Activated naive CD4-positive, alpha-beta T cell treated with anti-CD3 and anti-CD28 coated beads for 36 hours (primary cell): ENCODE data around the gene FEV. TPM values are rescaled to one million over a fixed set of nuclear protein-coding genes. Genes with fewer than 3 reads are reported as not detected.

Experiments
- CTCF ChIA-PET: fragments of 350-600 bp; sonication (Branson Sonifier 250); formaldehyde crosslinking; loops from one replicate; lab custom pipeline; 2021; ENCODE audit warnings: antibody characterized with exemption; lab: Charles Lee
- DNase-seq: peaks from one replicate; pipeline ENCODE4 v3.0.0-alpha.2; 2020
- H3K27ac Mint-ChIP-seq: one replicate; pipeline ENCODE4 v1.8.0; 2021; ENCODE audit warnings: mild to moderate bottlenecking, mixed read lengths
- H3K27me3 Mint-ChIP-seq: one replicate; pipeline ENCODE4 v1.8.0; 2021; ENCODE audit warnings: low read depth, mixed read lengths
- H3K36me3 Mint-ChIP-seq: one replicate; pipeline ENCODE4 v1.8.0; 2021; ENCODE audit warnings: low read depth, mixed read lengths
- H3K4me1 Mint-ChIP-seq: one replicate; pipeline ENCODE4 v1.8.0; 2021; ENCODE audit warnings: low read depth, mixed read lengths
- H3K4me3 Mint-ChIP-seq: one replicate; pipeline ENCODE4 v1.8.0; 2021; ENCODE audit warnings: mild to moderate bottlenecking, moderate library complexity, mixed read lengths
- H3K9me3 Mint-ChIP-seq: one replicate; pipeline ENCODE4 v1.8.0; 2021; ENCODE audit warnings: mixed read lengths
- intact Hi-C: fragments of 100-400 bp; cut with micrococcal nuclease; formaldehyde crosslinking; loops from one replicate; pipeline ENCODE4 v1.15.1; 2023
- total RNA-seq, 2 experiments: library from RNA; stranded (reverse); gene quantifications; one replicate each; pipeline ENCODE4 v1.2.3, GENCODE V29; 2021

The FEV gene
- total RNA-seq, 2 experiments from 2014 or later = not detected

GRCh38 chr2:218990052-218990451 is 5.1 kb upstream of the FEV start:
- H3K27me3 Mint-ChIP-seq = peaks cover 80% of the 10 kb centered on the region
- intact Hi-C loops = no loop called here
- no peaks in the 10 kb centered on the region for H3K9me3 Mint-ChIP-seq
- H3K4me1 Mint-ChIP-seq = peaks cover 15% of the 10 kb centered on the region
- H3K4me3 Mint-ChIP-seq = no peak overlapping the region
- CTCF ChIA-PET = interaction anchor here (1.6 to 2.2 kb wide), 2 partner anchors 10 to 19 kb away, joined by 3 to 16 read pairs; no protein-coding TSS in a partner anchor
- no peaks in the 10 kb centered on the region for H3K36me3 Mint-ChIP-seq
- H3K27ac Mint-ChIP-seq = no peak overlapping the region
- no peak for DNase-seq

DNA sequence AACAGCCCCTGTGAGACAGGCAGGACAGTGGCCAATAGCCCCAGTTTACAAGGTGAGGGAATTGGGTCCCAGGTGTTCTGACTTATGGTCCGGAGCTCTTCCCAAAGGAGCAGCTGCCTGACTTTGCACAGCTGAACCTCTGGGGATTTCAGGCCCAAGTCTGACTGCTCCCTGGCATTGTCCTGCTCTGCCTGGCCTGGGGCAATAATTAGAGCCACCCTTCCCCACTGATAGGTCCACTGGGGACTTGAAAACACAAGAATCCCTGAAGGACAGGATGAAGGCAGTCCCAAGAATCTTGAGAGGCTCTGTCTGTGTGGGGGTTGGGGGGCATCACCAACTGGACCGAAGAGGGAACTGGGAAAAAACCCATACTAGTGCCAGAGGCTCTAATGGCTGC is 3.7 kb upstream of the FEV start:
- CTCF ChIA-PET = interaction anchor here (0.9 to 1.2 kb wide), 4 partner anchors 10 to 143 kb away, joined by 3 read pairs; no protein-coding TSS in a partner anchor
- Mint-ChIP-seq H3K27ac (no peak overlapping the region), H3K9me3 (no peaks in the 10 kb centered on the region), H3K27me3 (peaks cover 79% of the 10 kb centered on the region), H3K4me3 (no peak overlapping the region), H3K36me3 (no peaks in the 10 kb centered on the region), H3K4me1 (peaks cover 14% of the 10 kb centered on the region)
- DNase-seq = no peak
- intact Hi-C loops = no loop called here

DNA sequence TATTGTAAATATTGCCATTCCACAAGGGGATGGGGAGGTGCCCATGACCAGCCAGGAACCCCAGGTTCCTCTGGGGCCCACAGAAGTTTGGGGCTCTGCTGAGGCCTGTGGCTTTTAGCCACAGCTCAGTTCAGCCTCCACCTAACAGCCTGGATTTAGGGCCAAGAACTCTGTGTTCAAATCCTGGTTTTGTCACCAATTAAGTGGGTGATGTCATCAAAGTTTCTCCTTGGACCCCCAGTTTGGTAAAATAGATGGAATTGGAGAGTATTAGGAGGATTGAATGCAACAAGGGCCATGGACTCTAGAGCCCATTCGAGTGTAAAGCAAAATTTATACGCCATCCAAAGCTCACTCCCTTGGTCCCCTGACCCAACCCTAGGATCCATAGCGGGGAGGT is 3.2 kb upstream of the FEV start:
- intact Hi-C loops = no loop called here
- Mint-ChIP-seq H3K4me1 (peaks cover 16% of the 10 kb centered on the region), H3K9me3 (no peaks in the 10 kb centered on the region), H3K27me3 (peaks cover 83% of the 10 kb centered on the region), H3K4me3 (no peak overlapping the region), H3K36me3 (no peaks in the 10 kb centered on the region), H3K27ac (no peak overlapping the region)
- no peak for DNase-seq
- CTCF ChIA-PET = interaction anchor here (0.9 to 1.2 kb wide), 4 partner anchors 10 to 144 kb away, joined by 3 read pairs; no protein-coding TSS in a partner anchor

DNA sequence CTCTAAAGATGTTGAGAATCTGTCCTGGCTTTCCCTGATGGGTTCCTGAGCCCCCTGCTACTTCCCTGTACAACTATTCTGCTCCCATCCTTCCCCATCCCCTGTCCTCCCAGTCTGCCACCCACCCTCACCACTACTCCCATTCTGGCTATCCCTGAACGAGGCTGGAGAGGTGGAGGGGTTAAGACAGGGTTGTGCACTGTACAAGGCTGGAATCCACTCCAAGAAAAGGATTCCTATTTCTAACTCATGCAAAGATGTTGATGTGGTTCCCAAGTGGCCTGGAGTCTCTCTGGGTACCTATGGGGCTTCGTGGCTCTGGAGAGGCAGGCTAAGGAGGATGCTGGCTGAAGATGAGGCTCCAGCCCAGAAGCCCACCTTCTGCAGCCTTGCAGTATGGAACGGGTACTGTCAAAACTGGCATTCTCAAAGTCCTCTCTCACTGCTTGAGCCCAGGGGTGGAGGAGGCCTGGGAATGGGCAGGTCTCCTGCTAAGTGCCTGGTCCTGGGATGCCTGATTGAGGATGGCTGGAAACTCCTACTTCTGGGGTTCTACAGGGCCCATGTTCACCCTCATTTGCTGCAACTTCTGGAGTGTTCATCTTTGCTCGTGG is 1.3 kb upstream of the FEV start:
- no peak for DNase-seq
- no peak overlapping the region for H3K27ac Mint-ChIP-seq
- H3K9me3 Mint-ChIP-seq = no peaks in the 10 kb centered on the region
- H3K4me1 Mint-ChIP-seq = peaks cover 24% of the 10 kb centered on the region
- no peak overlapping the region for H3K4me3 Mint-ChIP-seq
- peaks cover 82% of the 10 kb centered on the region for H3K27me3 Mint-ChIP-seq
- H3K36me3 Mint-ChIP-seq = no peaks in the 10 kb centered on the region
- CTCF ChIA-PET = interaction anchor here (0.6 kb wide), 1 partner anchor 49 kb away, joined by 3 read pairs; no protein-coding TSS in a partner anchor
- intact Hi-C loops = no loop called here

DNA sequence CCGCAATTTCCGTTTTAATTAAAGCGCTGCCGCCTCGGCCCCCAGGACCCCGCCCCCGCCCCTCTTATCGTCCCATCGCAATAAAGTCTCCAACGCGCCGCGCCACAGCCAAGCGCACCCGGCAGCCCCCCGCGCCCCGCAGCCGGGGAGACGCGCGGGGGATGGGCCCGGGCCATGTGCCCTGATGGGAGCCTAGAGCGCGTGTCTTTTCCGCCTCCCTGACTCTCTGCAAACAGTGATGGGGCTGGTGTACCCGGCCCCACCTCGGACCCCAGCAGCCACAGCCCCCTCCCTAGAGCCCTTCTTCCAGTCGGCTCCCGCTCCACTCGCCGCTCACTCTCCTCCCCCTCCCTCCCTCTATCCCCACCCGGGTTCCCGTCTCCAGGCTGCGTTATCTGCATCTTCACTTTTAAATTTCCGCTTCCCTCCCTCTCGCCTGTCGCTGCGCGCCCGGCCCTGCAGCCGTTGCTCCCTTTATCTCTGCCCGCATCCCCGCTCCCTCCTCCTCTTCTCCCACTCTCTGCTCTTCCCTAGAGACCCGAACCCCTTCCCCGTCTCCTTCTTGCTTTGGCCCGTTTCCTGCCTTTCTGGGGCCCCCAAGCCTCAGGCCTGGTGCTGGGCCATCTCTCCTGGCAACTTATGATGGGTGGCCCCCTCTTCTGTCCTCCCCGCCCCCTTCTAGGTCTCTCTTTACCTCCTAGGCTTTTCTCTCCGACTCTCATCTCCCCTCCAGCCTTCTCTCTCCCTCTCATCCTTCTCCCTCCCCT is 524 bp upstream of the FEV start:
- DNase-seq = no peak
- CTCF ChIA-PET = interaction anchor here (1.2 kb wide), 1 partner anchor 11 kb away, joined by 3 read pairs; no protein-coding TSS in a partner anchor
- Mint-ChIP-seq H3K36me3 (no peaks in the 10 kb centered on the region), H3K27me3 (peaks cover 79% of the 10 kb centered on the region), H3K4me1 (peaks cover 28% of the 10 kb centered on the region), H3K4me3 (no peak overlapping the region), H3K27ac (no peak overlapping the region), H3K9me3 (no peaks in the 10 kb centered on the region)
- intact Hi-C loops = no loop called here

DNA sequence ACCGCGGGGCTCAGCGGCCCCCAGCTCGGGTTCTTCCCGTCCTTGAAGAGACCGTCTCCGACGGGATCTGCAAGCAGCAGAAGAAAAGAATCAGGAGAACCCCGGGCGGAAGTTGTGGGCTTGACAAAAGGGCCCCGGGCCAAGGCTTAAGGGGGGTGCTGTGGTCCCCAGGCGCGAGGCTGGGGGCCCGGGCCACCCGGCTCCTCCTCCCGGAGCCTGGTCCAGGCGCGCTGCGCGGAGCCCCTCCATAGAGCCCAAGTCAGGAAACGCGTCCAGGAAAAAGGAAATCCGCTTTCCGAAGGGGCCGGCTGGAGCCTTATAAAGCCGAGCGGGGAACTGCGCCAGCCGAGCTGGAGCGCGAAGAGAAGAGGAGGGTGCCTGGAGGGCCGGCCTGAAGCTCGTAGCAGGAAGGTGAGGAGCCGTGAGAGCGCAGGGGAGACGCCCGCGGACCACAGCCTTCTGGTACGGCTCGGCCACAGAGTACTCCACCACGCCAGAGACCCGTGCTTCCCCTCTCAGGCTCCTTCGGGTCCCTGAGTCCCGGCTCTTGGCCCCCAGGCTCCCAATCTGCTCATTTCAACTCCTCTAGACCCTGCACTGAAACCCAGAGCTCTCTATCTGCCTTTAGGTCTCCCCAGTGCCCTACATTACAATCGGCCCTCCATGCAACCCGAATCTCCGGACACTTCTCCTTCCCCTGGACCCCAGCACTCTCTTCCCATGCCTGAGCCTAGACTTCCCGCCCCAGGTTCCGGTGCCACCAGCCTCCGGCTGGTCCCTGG is 554 bp downstream of the FEV start:
- peaks cover 33% of the 10 kb centered on the region for H3K4me1 Mint-ChIP-seq
- H3K27ac Mint-ChIP-seq = no peak overlapping the region
- H3K27me3 Mint-ChIP-seq = peaks cover 75% of the 10 kb centered on the region
- CTCF ChIA-PET = interaction anchor here (0.5 to 1.2 kb wide), 2 partner anchors 10 to 334 kb away, joined by 3 read pairs; no protein-coding TSS in a partner anchor
- H3K9me3 Mint-ChIP-seq = no peaks in the 10 kb centered on the region
- peak overlapping the region; percentile 18 for H3K4me3 Mint-ChIP-seq
- no peaks in the 10 kb centered on the region for H3K36me3 Mint-ChIP-seq
- intact Hi-C loops = no loop called here
- DNase-seq = no peak

DNA sequence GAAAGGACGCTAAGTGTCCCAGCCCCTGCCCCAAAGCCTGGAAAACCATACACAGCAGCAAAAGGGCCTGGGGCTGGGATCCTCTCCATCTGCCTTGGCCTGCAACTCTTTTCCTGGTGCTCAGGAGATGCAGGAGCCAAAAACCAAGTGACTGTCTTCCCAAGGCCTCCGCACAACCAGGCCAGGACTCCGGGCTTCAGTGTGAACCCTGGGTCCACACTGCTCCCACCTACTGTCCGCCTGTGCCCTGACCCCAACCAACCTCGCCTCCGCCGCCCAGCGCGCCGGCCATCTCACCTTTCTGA is 1.1 kb downstream of the FEV start:
- CTCF ChIA-PET = interaction anchor here (1.2 to 4.4 kb wide), 3 partner anchors 10 to 22 kb away, joined by 3 to 63 read pairs (median 3); no protein-coding TSS in a partner anchor
- no peak for DNase-seq
- peaks cover 70% of the 10 kb centered on the region for H3K27me3 Mint-ChIP-seq
- H3K36me3 Mint-ChIP-seq = no peaks in the 10 kb centered on the region
- H3K4me3 Mint-ChIP-seq = no peak overlapping the region
- no peak overlapping the region for H3K27ac Mint-ChIP-seq
- intact Hi-C loops = no loop called here
- peaks cover 33% of the 10 kb centered on the region for H3K4me1 Mint-ChIP-seq
- H3K9me3 Mint-ChIP-seq = no peaks in the 10 kb centered on the region

DNA sequence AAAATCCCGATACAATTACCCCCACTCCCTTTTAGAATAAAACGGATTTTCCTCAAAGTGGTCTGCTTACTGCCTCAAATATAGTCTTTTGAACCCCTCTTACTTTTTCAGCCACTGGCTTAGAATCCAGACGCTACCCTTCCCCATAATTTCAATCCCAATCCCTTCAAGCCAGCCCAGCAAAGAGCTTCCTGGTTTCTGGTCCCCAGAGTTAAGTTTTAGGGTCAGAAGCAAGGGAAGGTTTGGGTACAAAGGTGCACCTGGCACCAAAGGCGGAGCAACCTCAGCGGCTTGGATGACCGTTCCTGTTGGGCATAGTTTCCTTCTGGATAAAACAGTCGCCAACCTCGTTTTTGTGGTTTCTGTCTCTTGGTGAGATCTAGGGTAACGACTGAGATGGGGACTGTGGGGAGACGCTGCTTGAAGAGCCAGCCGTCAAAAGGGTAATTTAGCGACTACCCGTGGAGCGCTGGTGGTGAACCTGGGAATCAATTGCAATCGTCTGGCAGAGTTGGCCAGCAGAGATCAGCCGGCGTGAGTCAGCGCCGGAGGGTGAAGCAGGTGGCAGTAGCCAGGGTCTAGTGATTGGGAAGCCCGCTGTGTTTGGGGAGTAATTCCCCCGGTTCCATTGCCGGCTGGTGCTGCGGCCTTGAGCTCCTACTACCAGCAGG is 1.6 kb downstream of the FEV start:
- Mint-ChIP-seq H3K4me1 (peaks cover 33% of the 10 kb centered on the region), H3K4me3 (no peak overlapping the region), H3K36me3 (no peaks in the 10 kb centered on the region), H3K9me3 (no peaks in the 10 kb centered on the region), H3K27ac (no peak overlapping the region), H3K27me3 (peaks cover 68% of the 10 kb centered on the region)
- intact Hi-C loops = no loop called here
- no peak for DNase-seq
- CTCF ChIA-PET = interaction anchor here (1.2 to 4.4 kb wide), 3 partner anchors 13 to 22 kb away, joined by 3 to 63 read pairs (median 3); no protein-coding TSS in a partner anchor

DNA sequence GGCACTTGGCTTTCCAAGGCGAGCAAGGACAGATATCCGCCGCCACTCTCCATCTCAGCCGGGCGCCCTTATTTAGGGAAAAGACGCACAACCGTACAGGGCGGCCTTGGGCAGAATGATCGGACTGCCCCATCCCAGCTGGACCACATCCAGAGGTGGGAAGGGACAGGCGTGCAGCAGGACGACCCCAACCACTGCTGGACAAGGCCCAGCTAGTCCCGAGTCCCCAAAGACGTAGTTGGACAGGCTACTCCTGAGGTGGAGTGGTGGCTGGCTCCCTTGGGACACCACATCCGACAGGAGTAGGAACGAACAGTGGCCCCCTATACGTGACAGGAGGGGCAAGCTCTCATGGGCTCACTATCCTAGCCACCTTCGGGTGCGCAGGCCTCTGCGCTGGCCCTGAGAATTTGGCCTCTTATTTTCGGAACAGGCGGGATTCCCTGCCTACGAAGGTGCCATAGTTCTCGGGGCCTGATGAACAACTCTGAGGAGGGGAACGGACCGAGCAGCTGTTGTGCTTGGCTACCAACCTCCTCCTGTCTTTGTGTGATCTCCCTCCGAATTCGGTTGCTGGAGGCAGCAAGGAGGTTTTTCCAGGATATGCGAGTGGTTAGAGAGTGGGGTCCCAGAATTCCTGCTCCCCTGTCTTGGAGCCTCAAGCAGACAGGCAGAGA is 2.3 kb downstream of the FEV start:
- Mint-ChIP-seq H3K4me1 (peaks cover 33% of the 10 kb centered on the region), H3K4me3 (peak overlapping the region; percentile 15), H3K9me3 (no peaks in the 10 kb centered on the region), H3K36me3 (no peaks in the 10 kb centered on the region), H3K27ac (no peak overlapping the region), H3K27me3 (peaks cover 69% of the 10 kb centered on the region)
- CTCF ChIA-PET = interaction anchor here (0.5 to 4.4 kb wide), 8 partner anchors 14 to 1086 kb away, joined by 3 to 63 read pairs (median 4); partner anchors contain the start of gene CDK5R2
- no peak for DNase-seq
- intact Hi-C loops = no loop called here

- no peaks in the 10 kb centered on the region for H3K9me3 Mint-ChIP-seq
- peak; percentile 35 for DNase-seq
- no peaks in the 10 kb centered on the region for H3K36me3 Mint-ChIP-seq
- peak overlapping the region; percentile 31 for H3K4me3 Mint-ChIP-seq
- intact Hi-C loops = loop anchor here (2.0 kb wide), 3 partner anchors 105 to 137 kb away; no protein-coding TSS in a partner anchor
- peaks cover 33% of the 10 kb centered on the region for H3K4me1 Mint-ChIP-seq
- CTCF ChIA-PET = interaction anchor here (1.0 to 4.4 kb wide), 14 partner anchors 14 to 172 kb away, joined by 3 to 63 read pairs (median 4); partner anchors contain the start of gene CDK5R2
- H3K27ac Mint-ChIP-seq = no peak overlapping the region
- peaks cover 65% of the 10 kb centered on the region for H3K27me3 Mint-ChIP-seq
These were observed 3.0 kb downstream of the FEV start for GRCh38 chr2:218981881-218982585.
